H1 (cell line): ENCODE results near the gene DNLZ. TPM values are rescaled to one million over a fixed set of nuclear protein-coding genes. Genes with fewer than 3 reads are reported as not detected.

Source experiments
- BRCA1 ChIP-seq: IDR thresholded peaks from 2 replicates; pipeline ENCODE4 v1.6.1; 2012; ENCODE audit warnings: low read depth, low read length, improper control_type of control experiment
- KDM1A ChIP-seq: fragments of 200-600, 300-600 bp; sonication (generic); IDR thresholded peaks from 2 replicates; pipeline ENCODE4 v1.7.1; 2016; ENCODE audit warnings: mild to moderate bottlenecking, low read length, borderline replicate concordance
- KDM4A ChIP-seq: IDR thresholded peaks from one replicate; pipeline ENCODE4 v1.7.1; 2012; ENCODE audit warnings: low read depth, mild to moderate bottlenecking, moderate library complexity, low read length, inconsistent platforms; ENCODE audit not compliant: severe bottlenecking
- POU5F1 ChIP-seq: IDR thresholded peaks from 2 replicates; pipeline ENCODE4 v1.6.1; 2011; ENCODE audit warnings: low read depth, mild to moderate bottlenecking, low read length, moderate library complexity
- RNF2 ChIP-seq: fragments of 200-900, 300-1000 bp; sonication (generic); IDR thresholded peaks from 2 replicates; pipeline ENCODE4 v1.7.1; 2016; ENCODE audit warnings: borderline replicate concordance, low read depth, mild to moderate bottlenecking, antibody characterized with exemption, low read length; ENCODE audit not compliant: poor library complexity, severe bottlenecking; ENCODE audit errors: missing control alignments
- TAF1 ChIP-seq: IDR thresholded peaks from 2 replicates; pipeline ENCODE4 v1.6.1; 2011; ENCODE audit warnings: mild to moderate bottlenecking, low read depth, low read length
- TBP ChIP-seq: IDR thresholded peaks from 2 replicates; pipeline ENCODE4 v1.6.1; 2011; ENCODE audit warnings: low read depth, low read length, improper control_type of control experiment
- polyA plus RNA-seq, 7 experiments: library from polyadenylated mRNA; depleted of rRNA in 3 of 7; stranded (reverse) in 5 of 7; unstranded in 2 of 7; fragments of >200 nt in 5 of 7; fragments of 200-250 nt in 2 of 7; gene quantifications; 1 replicate in 5 of 7; 2 replicates in 1 of 7; 4 replicates in 1 of 7; pipeline versions ENCODE4 v1.2.1 to v1.2.3, GENCODE V29; 2011 to 2013; ENCODE audit warnings: missing spikeins in 2 of 7, mixed read lengths in 2 of 7
- total RNA-seq: library from RNA; stranded (reverse); fragmentation: NEBNext Ultra II Directional; extraction: Animal tissue kit (Norgen Biotek cat#: 25700); gene quantifications from 2 replicates; pipeline ENCODE4 v1.2.1, GENCODE V29; 2021

Gene DNLZ
- total and polyA plus RNA-seq, 2 of the 8 experiments (the other 6 are each of a cell fraction or from before 2014, with no cell fraction given): 11.6 to 17.9 TPM

DNA sequence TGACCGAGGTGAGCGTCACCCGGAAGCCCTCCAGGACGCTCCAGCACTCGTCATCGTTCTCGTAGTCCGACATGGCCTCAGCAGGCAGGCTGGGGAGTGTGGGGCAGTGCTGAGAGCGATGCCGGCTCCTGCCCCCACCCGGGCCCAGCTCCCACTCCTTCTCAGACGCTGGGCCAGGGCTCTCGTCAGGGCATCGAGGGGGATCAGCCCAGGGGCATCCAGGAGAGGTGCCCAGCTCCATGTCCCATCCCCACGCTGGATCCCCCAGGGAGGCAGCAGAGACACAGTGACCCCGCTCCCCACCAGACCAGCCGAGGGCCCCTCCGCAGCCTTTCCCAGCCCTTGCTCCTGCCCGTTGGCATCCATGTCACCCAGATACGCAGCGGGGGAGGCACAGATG lies 8.5 kb upstream of the DNLZ start (continued):
- no peak for TF ChIP-seq TBP
- no peak for TF ChIP-seq BRCA1
- no peak for TF ChIP-seq TAF1
- TF ChIP-seq RNF2: no peak
- no peak for TF ChIP-seq KDM4A
- TF ChIP-seq POU5F1: no peak
- no peak for TF ChIP-seq KDM1A
- TF ChIP-seq, all 59 proteins: peak for 0
